Hematopoietic multipotent progenitor cell (in vitro differentiated cells): ENCODE measurements around the gene OR7A10. TPM values are rescaled to one million over a fixed set of nuclear protein-coding genes. Genes with fewer than 3 reads are reported as not detected.
A peak's percentile ranks its signal among the peaks of the same experiment; 100 is the strongest.
"Not testable (repeated sequence)": the region's sequence is repeated elsewhere in the genome, so short reads cannot be mapped to it uniquely, and the experiment has no call there.

Source experiments
- DNase-seq, 3 donors: peaks; one replicate each; pipeline ENCODE4 v3.0.0-alpha.2; 2011 to 2015; ENCODE audit warnings: low read depth in 2 of 3, low spot score in 2 of 3
- small RNA-seq: library from RNA; depleted of rRNA; stranded (forward); fragments of <200 nt; gene quantifications from one replicate; pipeline ENCODE3, GENCODE V24; 2012
- total RNA-seq: library from RNA; depleted of rRNA; stranded (reverse); fragments of >200 nt; gene quantifications from one replicate; pipeline ENCODE4 v1.2.3, GENCODE V29; 2012

Gene OR7A10
- total RNA-seq, 1 donor = under 0.01 TPM

DNA sequence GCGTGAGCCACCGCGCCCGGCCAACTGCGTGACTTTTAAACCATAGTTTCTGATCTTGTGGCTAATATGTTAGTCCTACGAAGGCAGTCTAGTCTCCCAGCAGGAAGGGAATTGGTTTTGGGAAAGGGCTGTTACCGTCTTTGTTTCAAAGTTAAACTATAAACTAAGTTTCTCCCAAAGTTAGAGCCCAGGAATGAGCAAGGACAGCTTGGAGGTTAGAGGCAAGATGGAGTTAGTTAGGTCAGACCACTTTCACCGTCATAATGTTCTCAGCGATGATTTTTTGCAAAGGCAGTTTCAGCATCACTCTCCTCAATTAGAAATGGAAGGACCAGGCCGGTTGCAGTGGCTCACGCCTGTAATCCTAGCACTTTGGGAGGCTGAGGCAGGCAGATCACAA lies 52.7 kb downstream of the OR7A10 start:
- DNase-seq = no peak

- peak in 2 of 3 donors; percentile 63 to 66 for DNase-seq
These were observed 53.5 kb downstream of the OR7A10 start for GRCh38 chr19:14795078-14795721.

DNA sequence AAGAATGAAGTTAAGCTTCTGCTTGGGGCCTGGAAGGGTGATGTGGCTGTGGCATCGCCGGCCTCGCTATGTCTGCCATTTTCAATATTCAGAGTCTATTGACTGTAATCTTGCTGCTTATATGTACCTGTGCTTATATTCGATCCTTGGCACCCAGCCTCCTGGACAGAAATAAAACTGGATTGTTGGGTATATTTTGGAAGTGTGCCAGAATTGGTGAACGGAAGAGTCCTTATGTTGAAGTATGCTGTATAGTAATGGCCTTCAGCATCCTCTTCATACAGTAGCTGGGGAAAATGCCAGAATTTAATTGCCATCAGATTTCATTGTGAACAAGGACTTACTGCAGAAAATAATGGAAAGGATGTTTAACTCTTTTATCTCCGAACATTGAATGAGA lies 56.5 kb downstream of the OR7A10 start:
- DNase-seq = not testable (repeated sequence)

Small RNAs within 50 kb of the gene (small RNA-seq; reads per million reads assigned to genes)
- gene AC005255.1 (not detected), gene OR7A18P (not detected)

Other genes starting within 250 kb of the OR7A10 start
- under 0.01 TPM for gene ADGRE3, start 174.1 kb downstream of the OR7A10 start, total RNA-seq
- gene ZNF333, start 158.9 kb downstream of the OR7A10 start, total RNA-seq = 27.5 TPM
- gene ADGRE2, start 70.4 kb downstream of the OR7A10 start, total RNA-seq = 46.0 TPM
- under 0.01 TPM for gene OR7A5, start 13.7 kb downstream of the OR7A10 start, total RNA-seq
- under 0.01 TPM for gene OR7C1, start 13.7 kb downstream of the OR7A10 start, total RNA-seq
- gene OR7A17, start 37.2 kb upstream of the OR7A10 start, total RNA-seq = under 0.01 TPM
- gene OR7C2, start 92.6 kb upstream of the OR7A10 start, total RNA-seq = not detected
- gene SLC1A6, start 130.9 kb upstream of the OR7A10 start, total RNA-seq = 15.3 TPM
- not detected for gene CASP14, start 200.6 kb upstream of the OR7A10 start, total RNA-seq
- under 0.01 TPM for gene OR1I1, start 233.3 kb upstream of the OR7A10 start, total RNA-seq